PC-3 (cell line): Measurements from ENCODE around the gene LMO1. TPM values are rescaled to one million over a fixed set of nuclear protein-coding genes. Genes with fewer than 3 reads are reported as not detected.
A peak's percentile ranks its signal among the peaks of the same experiment; 100 is the strongest.

Experiments
- ATAC-seq: fragments of 200-7000 bp; cut with Tn5 transposase; 2 replicates; pipeline ENCODE4 v1.9.1; 2020; ENCODE audit warnings: mild to moderate bottlenecking, moderate library complexity
- Bru-seq: library from RNA; stranded (reverse); fragments of 400-500 nt; gene quantifications from one replicate; lab custom pipeline; 2021; lab: Mats Ljungman, UMichigan
- BruChase-seq, 2 experiments: library from RNA; stranded (reverse); fragments of 400-500 nt; gene quantifications; one replicate each; lab custom pipeline; 2021; lab: Mats Ljungman, UMichigan
- BruUV-seq: library from RNA; stranded (reverse); fragments of 400-500 nt; replicated peaks from 2 replicates; lab custom pipeline; 2021; lab: Mats Ljungman, UMichigan
- CTCF ChIA-PET: fragments of 300-600 bp; sonication (Branson Sonifier 250); formaldehyde crosslinking; loops from one replicate; lab custom pipeline; 2022; ENCODE audit warnings: antibody characterized with exemption; lab: Charles Lee
- POLR2A ChIA-PET: fragments of 300-600 bp; sonication (Branson Sonifier 250); formaldehyde crosslinking; loops from one replicate; lab custom pipeline; 2022; ENCODE audit warnings: antibody characterized with exemption; ENCODE audit not compliant: unreplicated experiment; lab: Charles Lee
- DNase-seq: peaks from one replicate; pipeline ENCODE4 v3.0.0-alpha.2; 2015
- H2AFZ ChIP-seq: fragments of 300-600 bp; sonication (generic); 2 replicates; pipeline ENCODE4 v1.6.0; 2016; ENCODE audit warnings: antibody characterized with exemption, low read length
- H3F3A ChIP-seq: fragments of 300-600 bp; sonication (generic); one replicate; pipeline ENCODE4 v1.6.0; 2017; ENCODE audit warnings: antibody characterized with exemption, low read length, control low read depth, mild to moderate bottlenecking; ENCODE audit not compliant: unreplicated experiment
- H3K27ac ChIP-seq: fragments of 300-600 bp; sonication (generic); 2 replicates; pipeline ENCODE4 v1.5.1; 2016; ENCODE audit warnings: mild to moderate bottlenecking, low read length
- H3K27me3 ChIP-seq: fragments of 300-600 bp; sonication (generic); 2 replicates; pipeline ENCODE4 v1.6.1; 2016; ENCODE audit warnings: low read length, mixed read lengths
- H3K36me3 ChIP-seq: fragments of 300-600 bp; sonication (generic); 2 replicates; pipeline ENCODE4 v1.6.1; 2016; ENCODE audit warnings: low read depth, mixed run types, low read length, mixed read lengths
- H3K4me1 ChIP-seq: fragments of 300-600 bp; sonication (generic); 2 replicates; pipeline ENCODE4 v1.5.1; 2016; ENCODE audit warnings: low read length; ENCODE audit not compliant: insufficient read depth
- H3K4me2 ChIP-seq: fragments of 300-600 bp; sonication (generic); 2 replicates; pipeline ENCODE4 v1.6.0; 2016; ENCODE audit warnings: low read length
- H3K4me3 ChIP-seq: fragments of 300-600 bp; sonication (generic); 2 replicates; pipeline ENCODE4 v1.5.1; 2016; ENCODE audit warnings: mild to moderate bottlenecking, low read length, mixed read lengths
- H3K79me2 ChIP-seq: fragments of 300-600 bp; sonication (generic); 2 replicates; pipeline ENCODE4 v1.6.1; 2017; ENCODE audit warnings: low read length, mixed read lengths
- H3K9ac ChIP-seq: fragments of 300-600 bp; sonication (generic); 2 replicates; pipeline ENCODE4 v1.6.0; 2016; ENCODE audit warnings: mild to moderate bottlenecking, low read length
- H3K9me2 ChIP-seq: fragments of 300-600 bp; sonication (generic); replicated peaks from 2 replicates; pipeline ENCODE4 v1.6.1; 2016; ENCODE audit warnings: mixed run types, low read length, mixed read lengths
- H3K9me3 ChIP-seq: fragments of 300-600 bp; sonication (generic); 2 replicates; pipeline ENCODE4 v1.6.1; 2016; ENCODE audit warnings: low read length, mixed read lengths
- H4K20me1 ChIP-seq: fragments of 300-600 bp; sonication (generic); 2 replicates; pipeline ENCODE4 v1.6.1; 2016; ENCODE audit warnings: low read length, mixed read lengths
- CTCF ChIP-seq: fragments of 300-600 bp; sonication (generic); conservative IDR thresholded peaks from 2 replicates; pipeline ENCODE4 v1.5.1; 2017; ENCODE audit warnings: antibody characterized with exemption, low read depth, mild to moderate bottlenecking, low read length
- EZH2 ChIP-seq: fragments of 300-600 bp; sonication (generic); IDR thresholded peaks from one replicate; pipeline ENCODE4 v1.6.1; 2017; ENCODE audit warnings: antibody characterized with exemption, mild to moderate bottlenecking, low read length; ENCODE audit not compliant: unreplicated experiment
- EZH2phosphoT487 ChIP-seq: fragments of 300-600 bp; sonication (generic); IDR thresholded peaks from 2 replicates; pipeline ENCODE4 v1.6.1; 2018; ENCODE audit warnings: mild to moderate bottlenecking, antibody characterized with exemption, low read length, borderline replicate concordance
- intact Hi-C: fragments of 100-400 bp; cut with micrococcal nuclease; formaldehyde crosslinking; loops from 2 replicates; pipeline ENCODE4 v1.9.0; 2023
- long read RNA-seq: library from polyadenylated mRNA; unstranded; transcript quantifications from one replicate; pipeline ENCODE4 v2.0.0, GENCODE V29; 2021; ENCODE audit not compliant: unreplicated experiment
- total RNA-seq: library from RNA; depleted of rRNA; stranded (reverse); fragments of >200 nt; gene quantifications from 2 replicates; pipeline ENCODE4 v1.2.3, GENCODE V29; 2014; rRNA removed

Gene LMO1
- total RNA-seq (0.15 TPM in 1 of 2 replicates, not detected in the other), Bru-seq, nascent RNA (percentile 4 among the genes with signal in this experiment), BruChase-seq, experiment 1, labeled RNA remaining after a 6-hour chase (percentile 2 among the genes with signal in this experiment), BruChase-seq, experiment 2, labeled RNA remaining after a 2-hour chase (percentile 4 among the genes with signal in this experiment)
- long read RNA-seq, result 0 reads

GRCh38 chr11:8263769-8264410 is at the start of gene LMO1:
Gene LMO1, minus strand, starts transcription at chr11:8263878. Its CDS starts 516 bp downstream, at chr11:8263362.
- no peaks in the 10 kb centered on the region for H3K9me3 ChIP-seq
- TF ChIP-seq CTCF, result peak; percentile 88
- TF ChIP-seq EZH2phosphoT487, result no peak
- TF ChIP-seq EZH2, result no peak
- H4K20me1 ChIP-seq, result no peaks in the 10 kb centered on the region
- DNase-seq (peak; percentile 80), ATAC-seq (peak; percentile 86)
- H3K27me3 ChIP-seq, result peaks cover 43% of the 10 kb centered on the region
- no peaks in the 10 kb centered on the region for H3K4me1 ChIP-seq
- H3F3A ChIP-seq, result no peaks in the 10 kb centered on the region
- BruUV-seq, result no TSS peak
- ChIA-PET CTCF (interaction anchor here (0.6 to 1.3 kb wide), 6 partner anchors 9 to 257 kb away, joined by 3 to 4 read pairs (median 3); no protein-coding TSS in a partner anchor), POLR2A (no interaction called here)
- H3K36me3 ChIP-seq, result no peaks in the 10 kb centered on the region
- no peaks in the 10 kb centered on the region for H3K79me2 ChIP-seq
- H3K9me2 ChIP-seq, result no peaks in the 10 kb centered on the region
- peak within 1 kb of the TSS; percentile 79 for H3K4me2 ChIP-seq
- intact Hi-C loops, result loop anchor here (1.0 kb wide), 1 partner anchor 39 kb away; no protein-coding TSS in a partner anchor
- peak within 1 kb of the TSS; percentile 56 for H3K4me3 ChIP-seq
- no peak within 1 kb of the TSS for H3K27ac ChIP-seq
- peak within 1 kb of the TSS; percentile 36; the same call in 1 of the 2 replicates for H2AFZ ChIP-seq
- H3K9ac ChIP-seq, result no peak within 1 kb of the TSS

- TF ChIP-seq EZH2 (no peak), EZH2phosphoT487 (no peak), CTCF (no peak)
- POLR2A ChIA-PET, result no interaction called here
- intact Hi-C loops, result no loop called here
Measured at GRCh38 chr11:8312986-8313385, 49.3 kb upstream of the LMO1 start.

GRCh38 chr11:8311366-8311765 is 47.7 kb upstream of the LMO1 start:
- Histone ChIP-seq H4K20me1 (no peaks in the 10 kb centered on the region), H3K9me2 (no peaks in the 10 kb centered on the region), H3K36me3 (no peaks in the 10 kb centered on the region), H3K79me2 (no peaks in the 10 kb centered on the region), H3K4me2 (no peak overlapping the region), H3K4me1 (no peaks in the 10 kb centered on the region), H3K4me3 (no peak overlapping the region), H3F3A (no peaks in the 10 kb centered on the region), H2AFZ (no peak overlapping the region), H3K9ac (no peak overlapping the region), H3K27ac (no peak overlapping the region), H3K9me3 (no peaks in the 10 kb centered on the region), H3K27me3 (peaks cover 20% of the 10 kb centered on the region)
- no peak for ATAC-seq
- POLR2A ChIA-PET, result interaction anchor here (0.6 kb wide), 1 partner anchor 273 kb away, joined by 12 read pairs; no protein-coding TSS in a partner anchor
- BruUV-seq, result no TSS peak
- no peak for DNase-seq
- intact Hi-C loops, result no loop called here
- TF ChIP-seq EZH2phosphoT487 (no peak), EZH2 (no peak), CTCF (no peak)
- CTCF ChIA-PET, result no interaction called here

More at GRCh38 chr11:8312986-8313385, 49.3 kb upstream of the LMO1 start:
- H3K36me3 ChIP-seq, result no peaks in the 10 kb centered on the region
- CTCF ChIA-PET, result no interaction called here
- H3K9ac ChIP-seq, result no peak overlapping the region
- no peak for DNase-seq
- no peak for ATAC-seq
- no peak overlapping the region for H3K27ac ChIP-seq
- H3K9me3 ChIP-seq, result no peaks in the 10 kb centered on the region
- no peaks in the 10 kb centered on the region for H3K4me1 ChIP-seq
- peaks cover 28% of the 10 kb centered on the region for H3K27me3 ChIP-seq
- no TSS peak for BruUV-seq
- H3K4me2 ChIP-seq, result no peak overlapping the region
- H3F3A ChIP-seq, result no peaks in the 10 kb centered on the region
- no peaks in the 10 kb centered on the region for H3K79me2 ChIP-seq
- no peaks in the 10 kb centered on the region for H3K9me2 ChIP-seq
- no peaks in the 10 kb centered on the region for H4K20me1 ChIP-seq
- H3K4me3 ChIP-seq, result no peak overlapping the region
- no peak overlapping the region for H2AFZ ChIP-seq
